NOMO-1 treated with dmso at 0.1 percent for 144 hours (cell line): ENCODE measurements around the gene BRD1.
A peak's percentile ranks its signal among the peaks of the same experiment; 100 is the strongest.

ENCODE experiments used
- DNase-seq: peaks from one replicate; lab custom pipeline; 2025; ENCODE audit not compliant: unreplicated experiment; lab: John Stamatoyannopoulos, UW

BRD1 gene

GRCh38 chr22:49827853-49828598 lies at the start of gene BRD1:
TSS of gene BRD1 (minus strand) at chr22:49827873. CDS start at chr22:49824317, 3,556 bp downstream.
- peak; percentile 34 for DNase-seq

DNA sequence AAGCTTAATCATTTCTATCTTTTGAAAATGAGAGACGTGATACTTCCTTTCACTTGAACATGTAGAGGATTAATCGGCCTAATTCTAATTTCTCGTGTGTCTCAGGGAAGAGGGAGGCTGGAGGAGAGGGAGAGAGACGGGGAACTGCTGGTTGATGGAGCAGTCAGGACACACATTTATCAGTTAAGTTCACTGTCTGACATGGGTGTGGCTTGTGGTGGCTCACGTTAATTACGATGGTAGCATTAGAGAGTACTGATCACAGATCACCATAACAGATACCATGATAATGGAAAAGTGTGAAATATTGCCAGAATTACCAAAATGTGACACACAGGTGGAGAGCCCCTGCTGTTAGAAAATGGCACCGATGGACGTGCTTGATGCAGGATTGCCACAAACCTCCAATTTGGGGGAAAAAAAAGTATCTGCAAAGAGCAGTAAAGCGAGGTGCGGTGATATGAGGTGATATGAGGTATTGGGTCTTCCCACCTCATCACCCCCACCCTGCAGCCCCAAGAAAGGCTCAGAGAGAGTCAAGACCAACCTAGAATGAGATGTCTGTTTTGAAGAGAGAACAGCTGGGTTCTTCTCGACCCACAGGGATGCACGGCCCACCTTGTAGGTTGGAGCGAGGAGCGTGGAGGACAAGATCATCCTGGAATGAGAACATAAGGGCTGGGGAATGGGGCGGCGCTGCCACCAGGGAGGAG lies 45.7 kb upstream of the BRD1 start:
- no peak for DNase-seq

GRCh38 chr22:49872347-49872746 lies 44.7 kb upstream of the BRD1 start:
- no peak for DNase-seq

DNA sequence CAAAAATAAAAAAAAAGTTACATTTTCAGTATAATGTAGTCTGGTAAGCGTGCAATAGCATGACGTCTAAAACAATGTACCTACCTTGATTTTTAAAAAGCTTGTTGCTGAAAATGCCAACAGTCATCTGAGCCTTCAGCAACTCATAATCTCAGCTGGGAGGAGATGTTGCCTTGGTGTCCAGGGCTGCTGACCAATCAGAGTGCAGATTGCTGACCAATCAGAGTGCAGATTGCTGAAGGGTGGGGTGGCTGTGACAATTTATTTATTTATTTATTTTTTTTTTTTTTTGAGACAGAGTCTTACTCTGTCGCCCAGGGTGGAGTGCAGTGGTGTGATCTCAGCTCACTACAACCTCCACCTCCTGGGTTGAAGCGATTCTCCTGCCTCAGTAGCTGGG lies 43.8 kb upstream of the BRD1 start:
- no peak for DNase-seq

GRCh38 chr22:49869845-49870712 lies 42.4 kb upstream of the BRD1 start:
- DNase-seq, result no peak

DNA sequence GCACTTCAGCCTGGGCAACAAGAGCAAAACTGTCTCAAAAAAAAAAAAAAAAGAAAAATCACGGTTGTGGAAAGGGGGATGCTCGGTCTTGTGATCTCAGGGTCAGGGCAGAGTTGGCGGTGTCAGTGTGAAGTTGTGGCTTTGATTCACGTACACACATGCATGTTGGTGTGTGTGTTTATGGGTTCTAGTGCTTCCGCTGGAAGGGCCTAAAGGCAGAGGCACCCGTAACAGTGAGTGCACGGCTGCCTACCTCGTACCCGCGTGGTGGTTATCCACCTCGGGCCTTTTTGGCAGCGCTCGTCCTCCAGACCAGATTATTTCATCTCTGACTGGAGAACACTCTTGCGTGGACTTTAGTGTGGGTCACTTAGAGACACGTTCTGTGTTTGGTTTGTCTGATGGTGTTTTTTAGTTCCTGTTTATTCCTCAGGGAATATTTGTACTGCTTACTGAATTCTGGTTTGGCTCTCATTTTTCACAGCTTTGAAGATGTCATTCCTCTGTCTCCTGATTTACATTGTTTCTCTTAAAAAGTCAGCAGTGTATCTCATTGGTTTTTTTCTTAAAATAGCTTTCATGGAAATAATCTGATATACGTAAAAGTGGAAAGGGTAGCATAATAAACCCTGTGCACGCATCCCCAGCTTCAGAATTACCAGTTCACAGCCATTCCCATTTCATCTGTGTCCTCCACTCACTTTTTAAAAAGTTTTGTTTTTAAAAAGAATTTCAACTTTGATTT lies 41.6 kb upstream of the BRD1 start:
- no peak for DNase-seq

GRCh38 chr22:49867303-49868265 lies 39.9 kb upstream of the BRD1 start:
- no peak for DNase-seq

- DNase-seq, result no peak
These were observed 39.0 kb upstream of the BRD1 start for GRCh38 chr22:49866646-49867045.

DNA sequence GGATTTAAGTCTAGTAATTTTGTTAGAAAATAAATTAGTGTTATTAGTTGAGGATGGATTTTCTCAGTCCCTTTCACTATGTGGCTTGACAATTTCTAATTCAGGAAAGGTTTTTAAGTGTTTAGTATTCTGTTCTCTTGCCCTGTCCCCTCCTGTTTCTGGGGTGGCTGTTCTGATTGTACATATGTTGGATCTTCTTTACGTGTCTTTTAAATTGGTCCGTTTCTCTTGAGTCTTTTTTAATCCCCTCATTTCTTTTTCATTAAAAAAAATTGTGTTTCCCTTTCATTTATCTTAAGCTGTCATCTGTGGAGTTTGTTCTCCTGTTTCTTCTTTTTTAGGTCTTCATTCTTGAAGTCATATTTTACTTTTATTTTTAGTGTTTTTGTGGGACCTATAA lies 38.5 kb upstream of the BRD1 start:
- DNase-seq, result no peak

DNA sequence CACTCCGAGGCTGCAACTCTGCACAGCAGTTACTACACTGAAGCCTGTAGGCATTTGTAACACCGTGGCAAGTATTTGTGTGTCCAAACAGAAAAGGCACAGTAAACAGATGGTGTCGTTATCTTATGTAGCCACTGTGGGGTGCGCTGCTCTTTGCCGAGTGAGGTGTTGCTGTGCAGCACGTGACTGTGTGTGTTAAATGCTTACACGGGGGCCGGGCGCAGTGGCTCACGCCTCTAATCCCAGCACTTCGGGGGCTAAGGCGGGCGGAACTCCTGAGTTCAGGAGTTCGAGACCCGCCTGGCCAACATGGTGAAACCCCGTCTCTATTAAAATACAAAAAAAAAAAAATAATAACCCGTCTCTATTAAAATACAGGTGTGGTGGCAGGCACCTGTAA lies 37.5 kb upstream of the BRD1 start:
- DNase-seq, result no peak

GRCh38 chr22:49863931-49864330 lies 36.3 kb upstream of the BRD1 start:
- no peak for DNase-seq

GRCh38 chr22:49862496-49862776 lies 34.8 kb upstream of the BRD1 start:
- no peak for DNase-seq

DNA sequence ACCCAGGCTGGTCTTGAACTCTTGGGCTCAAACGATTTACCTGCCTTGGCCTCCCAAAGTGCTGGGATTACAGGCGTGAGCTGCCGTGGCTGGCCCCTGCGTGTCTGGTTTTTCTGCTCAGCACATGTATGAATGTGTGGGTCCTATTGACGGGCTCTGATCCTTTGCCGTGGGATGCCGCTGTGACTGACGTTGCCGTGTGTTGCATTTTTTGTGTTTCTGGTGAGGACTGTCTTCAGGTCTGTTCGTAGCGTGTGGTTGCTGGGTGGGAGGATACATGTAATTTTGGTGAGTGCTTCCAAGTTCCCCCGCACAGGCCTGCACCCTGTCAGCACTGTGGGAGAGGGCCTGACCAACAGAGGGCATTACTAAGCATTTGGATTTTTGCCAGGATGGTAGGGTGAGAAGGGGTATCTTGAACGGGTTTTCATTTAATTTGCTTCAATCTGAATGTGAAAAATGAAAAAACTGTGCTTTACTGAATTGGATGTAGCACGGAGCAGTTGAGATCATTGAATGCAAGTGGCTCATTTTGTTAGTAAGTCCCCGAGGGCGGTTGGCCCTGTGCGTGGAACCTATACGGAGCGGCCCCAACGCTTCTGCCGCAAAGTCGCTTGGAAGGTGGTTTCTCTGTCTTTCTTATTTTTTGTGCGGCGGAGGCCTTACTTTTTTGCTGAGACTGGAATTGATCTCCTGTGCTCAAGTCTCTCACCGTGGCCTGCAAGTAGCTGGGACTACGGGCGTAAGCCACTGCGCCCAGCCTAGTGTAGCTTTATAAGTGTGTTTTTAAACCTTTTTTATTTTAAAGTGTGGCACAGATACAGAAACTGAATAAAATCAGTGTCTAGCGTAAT lies 34.2 kb upstream of the BRD1 start:
- DNase-seq, result no peak

GRCh38 chr22:49858827-49859226 lies 31.2 kb upstream of the BRD1 start:
- no peak for DNase-seq

- no peak for DNase-seq
These were observed 29.3 kb upstream of the BRD1 start for GRCh38 chr22:49856766-49857618.

- DNase-seq, result no peak
These were observed 28.7 kb upstream of the BRD1 start for GRCh38 chr22:49856343-49856742.

DNA sequence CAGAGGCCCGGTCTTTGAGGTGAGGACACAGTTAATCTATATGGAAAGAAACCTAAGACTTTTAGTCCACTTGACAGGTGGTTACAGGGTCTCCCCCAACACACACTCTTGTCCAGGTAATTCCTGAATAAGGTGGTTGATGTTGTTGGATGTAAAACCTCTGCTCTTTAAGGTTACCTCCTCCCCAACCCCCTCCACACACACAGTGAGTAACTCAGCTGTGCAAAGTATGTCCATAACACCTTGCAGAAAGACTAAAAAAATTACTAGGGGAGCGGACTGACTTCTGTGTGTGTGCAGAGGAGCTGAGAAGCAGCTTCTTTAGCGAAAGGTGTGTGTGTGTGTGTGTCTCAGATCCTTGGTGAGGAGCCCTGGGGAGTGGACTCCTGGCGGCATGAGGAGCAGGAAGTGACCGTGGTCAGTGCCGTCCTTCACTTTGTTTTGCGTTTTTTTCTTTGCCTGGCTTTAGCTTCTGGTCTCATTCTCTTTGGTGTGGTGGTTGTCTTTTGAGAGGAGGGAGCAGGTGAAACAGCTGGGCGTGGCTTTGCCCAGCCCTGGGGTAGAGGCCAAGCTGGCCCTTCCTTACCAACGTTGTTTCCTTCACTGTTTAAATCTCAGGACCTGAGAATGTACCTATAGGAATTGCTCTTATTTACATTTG lies 27.7 kb upstream of the BRD1 start:
- DNase-seq, result no peak
